Measurements from ENCODE around the gene ASXL1.
"Not testable (repeated sequence)": the region's sequence is repeated elsewhere in the genome, so short reads cannot be mapped to it uniquely, and the experiment has no call there.

Gene ASXL1

DNA sequence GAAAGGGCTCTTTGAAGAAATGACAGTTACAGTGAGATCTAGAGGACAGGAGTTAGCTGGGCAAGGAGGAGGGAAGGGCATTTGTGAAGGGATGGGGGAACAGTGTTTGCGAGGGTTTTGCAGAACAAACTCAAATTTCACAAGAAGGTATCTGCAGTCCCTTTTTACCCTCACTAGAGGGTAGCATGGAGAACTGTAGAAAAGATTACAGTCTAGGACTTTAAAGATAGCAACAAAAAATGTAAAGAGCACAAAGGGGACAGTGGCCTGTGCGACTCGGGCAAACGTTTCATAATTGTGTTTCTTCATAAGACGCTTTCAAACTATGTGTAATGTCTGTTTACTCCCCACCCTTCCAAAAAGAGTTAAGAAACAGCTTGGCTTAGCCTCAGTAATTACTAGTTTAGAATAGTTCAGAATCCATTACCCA, 21.2 kb upstream of the ASXL1 start:
- DNase-seq (ENCODE audit: low spot score), result peak; percentile 53

- DNase-seq (ENCODE audit: low spot score), result no peak
Observed at GRCh38 chr20:32337937-32338661, 20.0 kb upstream of the ASXL1 start.

- DNase-seq (ENCODE audit: low spot score), result no peak
Observed at GRCh38 chr20:32338665-32339064, 19.5 kb upstream of the ASXL1 start.

DNA sequence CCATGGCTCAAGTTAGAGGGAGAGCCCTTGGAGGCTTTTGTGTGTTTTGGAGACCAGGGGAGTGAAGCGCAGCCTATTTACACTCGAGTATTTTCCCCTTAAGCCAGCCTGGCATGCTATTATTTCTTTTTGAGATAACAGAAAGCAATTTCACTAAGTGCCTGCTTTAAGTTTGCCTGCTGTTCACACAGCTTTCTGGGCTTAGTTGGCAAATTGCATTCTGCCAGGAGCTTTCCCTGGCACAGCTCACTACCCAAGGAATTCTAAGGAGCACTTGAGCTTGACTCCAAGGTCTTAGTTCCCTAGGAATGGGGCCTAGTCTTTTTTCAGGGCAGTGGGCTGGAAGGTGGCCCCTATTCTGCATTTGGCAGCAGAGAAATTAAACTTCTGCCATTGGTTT, 19.0 kb upstream of the ASXL1 start:
- DNase-seq (ENCODE audit: low spot score), result no peak

GRCh38 chr20:32341053-32341452, 17.1 kb upstream of the ASXL1 start:
- DNase-seq (ENCODE audit: low spot score), result not testable (repeated sequence)

GRCh38 chr20:32343439-32343838, 14.7 kb upstream of the ASXL1 start:
- DNase-seq (ENCODE audit: low spot score), result no peak

DNA sequence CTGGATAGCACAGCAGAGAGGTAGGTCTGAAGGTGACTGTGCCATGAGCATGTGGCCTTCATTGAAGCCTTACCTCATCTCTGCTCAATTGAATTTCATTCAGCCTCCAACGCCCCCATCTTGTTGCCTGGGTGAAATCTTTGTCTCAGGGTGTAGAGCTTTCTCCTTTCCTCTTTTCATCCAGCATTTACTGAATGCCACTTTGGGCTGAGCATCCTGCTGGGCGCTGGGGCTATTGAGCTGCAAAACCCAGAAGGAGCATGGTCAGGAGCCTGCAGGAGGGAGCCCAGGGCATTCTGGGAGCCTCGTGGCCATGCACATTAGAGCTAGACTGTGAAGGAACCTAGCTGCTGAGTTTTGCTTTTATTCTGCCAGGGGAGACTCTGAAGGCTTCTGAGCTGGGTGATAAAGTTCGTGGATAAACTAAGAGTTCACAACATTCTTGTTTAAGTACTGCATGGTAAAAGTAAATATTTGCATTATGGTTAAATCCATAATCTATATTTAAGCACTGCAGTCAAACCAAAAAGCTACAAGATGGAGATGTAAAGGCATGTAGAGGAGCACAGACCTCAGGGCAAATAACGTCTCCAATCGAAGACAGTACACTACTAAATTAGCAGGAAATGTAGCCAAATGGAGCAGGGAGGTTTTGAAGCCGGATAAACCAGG, 13.2 kb upstream of the ASXL1 start:
- DNase-seq (ENCODE audit: low spot score), result no peak

GRCh38 chr20:32348207-32348606, 9.9 kb upstream of the ASXL1 start:
- DNase-seq (ENCODE audit: low spot score), result no peak

DNA sequence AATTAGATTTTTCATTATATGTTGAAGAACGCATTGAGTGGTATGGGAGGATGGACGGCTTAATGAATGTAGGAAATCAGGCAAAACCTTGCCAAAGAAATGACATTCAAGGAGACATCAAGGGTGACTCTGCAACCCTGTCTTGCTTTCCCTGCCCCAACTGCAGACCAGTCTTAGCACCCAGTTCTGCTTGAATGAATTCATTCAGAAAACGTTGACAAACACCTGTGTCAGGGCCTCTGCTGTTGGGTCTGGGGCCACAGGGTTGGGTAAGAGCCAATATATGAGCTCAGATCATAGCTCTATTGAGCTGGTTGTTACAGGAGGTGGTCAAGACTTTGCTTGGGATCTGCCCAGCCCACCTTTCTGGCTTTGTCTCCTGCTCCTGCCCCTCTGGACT, 7.7 kb upstream of the ASXL1 start:
- DNase-seq (ENCODE audit: low spot score), result no peak

- no peak for DNase-seq (ENCODE audit: low spot score)
Observed at GRCh38 chr20:32352121-32352720, 5.9 kb upstream of the ASXL1 start.

- DNase-seq (ENCODE audit: low spot score), result no peak
Observed at GRCh38 chr20:32353848-32354496, 4.2 kb upstream of the ASXL1 start.

DNA sequence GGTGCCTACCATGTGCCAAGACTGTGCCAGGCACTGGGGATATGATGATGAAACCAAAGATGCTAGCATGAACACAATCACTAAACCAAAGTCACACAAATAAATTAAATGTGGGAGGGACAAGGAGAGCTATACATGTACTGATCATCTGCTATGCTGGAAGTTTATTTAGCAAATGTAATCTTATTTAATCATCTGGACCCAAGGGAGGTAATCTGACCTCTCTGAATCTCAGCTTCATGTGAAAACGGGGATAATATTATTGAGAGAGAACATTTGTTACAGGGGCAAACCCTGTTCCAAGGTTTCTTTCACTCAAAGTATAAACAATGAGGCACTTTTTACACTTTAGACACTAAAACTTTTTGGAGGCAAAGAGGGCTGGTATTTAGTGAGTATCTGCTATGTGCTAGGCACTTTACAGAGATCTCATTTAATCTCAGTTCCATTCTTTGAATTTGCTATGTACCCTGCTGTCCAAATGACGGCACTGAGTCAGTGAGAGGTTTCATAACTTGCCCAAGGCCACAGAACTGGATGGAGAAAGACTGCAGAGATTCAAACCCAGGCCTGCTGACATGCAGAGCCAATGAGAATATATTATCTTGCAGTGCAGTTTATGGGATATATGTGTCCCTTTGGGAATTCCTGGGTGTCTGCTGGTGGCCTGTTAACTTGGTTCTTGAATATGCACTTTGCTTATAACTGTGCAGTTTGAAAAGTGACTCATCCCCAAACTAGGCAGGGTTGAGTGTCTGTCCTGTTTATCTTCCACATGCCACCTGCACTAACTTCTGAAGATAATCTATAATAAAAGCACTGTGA, 3.3 kb upstream of the ASXL1 start:
- no peak for DNase-seq (ENCODE audit: low spot score)

DNA sequence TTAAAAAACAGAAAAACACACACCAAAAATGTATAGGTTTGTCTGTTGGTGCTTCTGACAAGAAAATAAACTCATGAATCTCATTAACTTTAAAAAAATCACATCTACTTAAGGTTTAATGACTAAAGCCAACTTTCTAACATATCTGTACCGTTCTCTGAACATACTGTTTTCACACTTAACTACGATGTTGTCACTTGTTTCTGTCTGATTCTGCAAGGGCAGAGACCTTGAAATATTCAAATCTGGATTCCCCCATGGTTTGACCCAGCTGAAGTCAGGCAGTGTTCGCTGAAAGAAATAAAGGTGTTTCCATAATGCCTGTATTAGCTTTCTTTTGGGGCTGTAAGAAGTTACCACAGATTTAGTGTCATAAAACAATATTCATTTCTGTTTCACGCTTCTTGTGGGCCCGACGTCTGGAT, 2.7 kb upstream of the ASXL1 start:
- DNase-seq (ENCODE audit: low spot score), result no peak

GRCh38 chr20:32355907-32356621, 2.1 kb upstream of the ASXL1 start:
- DNase-seq (ENCODE audit: low spot score), result not testable (repeated sequence)

DNA sequence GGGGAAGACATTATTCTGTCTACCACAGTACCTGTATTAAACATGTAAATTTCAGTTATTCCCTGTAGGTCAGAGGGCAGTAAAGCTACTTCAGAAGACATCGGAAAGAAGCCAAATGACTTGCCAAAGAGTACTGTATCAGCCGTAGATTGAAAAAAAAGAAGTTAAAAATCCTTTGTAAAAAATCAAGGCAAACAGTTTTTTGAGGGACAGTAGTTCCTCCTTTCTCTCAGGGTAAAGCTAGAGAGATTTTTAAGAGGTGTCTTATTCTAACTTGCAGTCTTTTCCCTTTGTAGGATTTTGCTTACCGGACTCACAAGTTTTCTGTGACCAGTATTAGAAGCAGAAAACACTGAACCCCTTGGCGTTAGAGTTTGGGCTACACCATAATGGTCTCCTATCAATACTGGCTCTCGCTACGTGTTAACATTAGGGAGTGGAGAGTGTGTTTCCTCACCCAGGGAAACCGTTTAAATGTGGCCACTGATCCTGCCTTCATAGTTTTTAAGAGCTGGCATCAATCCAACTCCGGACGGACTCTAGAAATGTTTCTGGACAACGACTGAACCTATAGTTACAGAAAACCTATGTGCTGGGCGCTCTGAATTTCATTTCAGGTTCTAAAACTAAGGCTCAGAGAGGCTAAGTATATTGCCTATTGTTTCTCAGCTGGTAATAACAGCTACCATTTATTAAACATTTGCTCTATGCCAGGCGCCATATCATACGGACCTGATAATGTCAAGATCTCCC, 1.3 kb upstream of the ASXL1 start:
- DNase-seq (ENCODE audit: low spot score), result no peak

GRCh38 chr20:32357375-32357868, 709 bp upstream of the ASXL1 start:
- DNase-seq (ENCODE audit: low spot score), result no peak

DNA sequence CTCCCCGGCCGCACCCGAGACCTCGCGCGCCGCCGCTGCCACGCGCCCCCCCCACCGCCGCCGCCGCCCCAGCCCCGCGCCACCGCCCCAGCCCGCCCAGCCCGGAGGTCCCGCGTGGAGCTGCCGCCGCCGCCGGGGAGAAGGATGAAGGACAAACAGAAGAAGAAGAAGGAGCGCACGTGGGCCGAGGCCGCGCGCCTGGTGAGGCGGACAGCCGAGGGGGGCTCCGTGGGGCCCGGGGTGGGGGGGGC, 426 bp downstream of the ASXL1 start:
- no peak for DNase-seq (ENCODE audit: low spot score)

DNA sequence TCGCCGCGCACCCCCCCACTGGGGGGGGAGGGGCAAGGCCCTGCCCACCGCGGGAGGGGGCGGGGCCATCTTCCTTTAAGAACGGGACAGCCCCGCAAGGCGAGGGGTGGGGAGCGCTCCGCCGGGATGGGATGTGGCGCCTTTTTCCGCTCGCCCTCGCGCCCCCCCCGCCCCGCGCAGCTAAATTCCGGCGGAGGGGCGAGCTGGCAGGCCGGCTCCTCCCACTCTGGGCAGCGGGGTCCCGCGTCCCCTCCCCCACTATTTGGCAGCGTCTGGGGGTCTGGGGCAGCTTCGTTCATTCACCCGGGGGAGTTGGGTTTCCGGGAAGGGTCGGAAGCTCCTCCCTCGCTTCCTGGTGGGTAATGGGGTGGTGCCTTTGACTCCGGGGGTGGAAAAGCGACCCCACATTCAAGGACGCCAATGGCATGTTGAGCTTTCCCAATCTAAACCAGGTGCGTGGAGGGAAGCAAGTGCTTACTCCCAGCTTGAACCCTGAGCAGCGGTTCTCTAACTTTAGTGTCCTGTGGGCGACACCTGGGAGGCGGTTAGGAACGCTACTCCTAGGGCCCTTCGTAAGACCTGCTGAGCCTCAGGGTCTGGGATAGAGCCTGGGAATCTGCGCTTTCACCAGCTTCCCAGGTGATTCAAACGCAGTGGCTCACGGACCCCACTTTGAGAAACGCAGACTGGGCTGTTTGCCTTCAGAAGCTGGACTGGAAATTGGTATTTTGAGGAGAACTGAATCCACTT, 927 bp downstream of the ASXL1 start:
- peak; percentile 70 for DNase-seq (ENCODE audit: low spot score)

DNA sequence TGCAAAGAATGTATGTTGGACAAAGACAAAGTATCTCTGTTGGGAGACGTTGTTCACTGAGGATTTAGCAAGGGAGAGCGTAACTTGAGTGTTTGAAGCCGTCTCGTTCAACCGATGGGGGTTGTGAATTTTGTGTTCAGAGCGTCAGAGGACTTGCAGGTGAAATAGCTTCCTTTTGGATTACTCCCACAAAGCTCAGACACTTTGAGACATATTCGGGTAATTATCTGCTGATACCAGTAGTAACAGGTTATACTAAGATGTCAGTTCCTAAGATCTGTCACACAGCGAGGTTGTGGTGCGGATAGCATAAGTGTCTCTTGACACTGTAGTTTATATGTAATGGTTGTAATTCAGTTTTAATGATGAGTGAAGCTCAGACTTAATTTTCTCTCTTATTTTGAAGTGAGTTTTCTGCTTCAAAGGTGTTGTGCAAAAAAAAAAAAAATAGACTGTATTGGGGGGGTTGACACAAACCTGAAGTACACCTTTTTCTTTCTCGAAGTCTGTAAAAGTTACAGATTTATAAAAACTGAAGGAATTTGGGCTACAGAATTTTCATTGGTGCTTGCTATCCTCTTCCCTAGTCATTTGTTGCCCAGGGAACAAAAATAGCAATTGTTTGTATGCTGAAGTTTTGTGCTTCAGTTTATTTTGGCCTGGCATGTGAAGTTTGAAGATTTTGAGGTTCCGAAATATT, 1.7 kb downstream of the ASXL1 start:
- DNase-seq (ENCODE audit: low spot score), result no peak
